HG02642 (cell line): ENCODE data around the gene MTHFD1.

Experiments
- ATAC-seq: cut with Tn5 transposase; IDR thresholded peaks from one replicate; pipeline ENCODE4 v1.9.1; 2021; ENCODE audit warnings: mild to moderate bottlenecking; ENCODE audit not compliant: unreplicated experiment, poor library complexity

The MTHFD1 gene

DNA sequence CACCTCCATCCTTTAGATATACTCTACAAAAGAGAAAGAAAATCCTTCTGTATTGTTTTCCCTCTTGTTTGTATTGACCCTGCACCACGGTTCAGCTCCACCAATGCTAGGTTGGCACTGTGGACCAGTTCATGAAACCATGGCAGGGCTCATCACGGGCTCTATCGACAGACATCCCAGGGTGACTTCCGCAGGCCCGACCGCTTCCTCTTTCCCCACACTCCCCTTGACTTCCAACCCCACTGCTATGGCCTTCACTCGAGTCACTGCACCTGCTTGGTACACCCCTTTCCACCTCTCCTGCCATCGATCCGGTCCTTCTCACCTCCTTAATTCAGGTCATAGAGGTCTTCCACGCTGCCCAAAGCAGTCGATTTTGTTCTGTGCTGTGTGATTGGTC, 56.0 kb downstream of the MTHFD1 start:
- ATAC-seq = no peak

DNA sequence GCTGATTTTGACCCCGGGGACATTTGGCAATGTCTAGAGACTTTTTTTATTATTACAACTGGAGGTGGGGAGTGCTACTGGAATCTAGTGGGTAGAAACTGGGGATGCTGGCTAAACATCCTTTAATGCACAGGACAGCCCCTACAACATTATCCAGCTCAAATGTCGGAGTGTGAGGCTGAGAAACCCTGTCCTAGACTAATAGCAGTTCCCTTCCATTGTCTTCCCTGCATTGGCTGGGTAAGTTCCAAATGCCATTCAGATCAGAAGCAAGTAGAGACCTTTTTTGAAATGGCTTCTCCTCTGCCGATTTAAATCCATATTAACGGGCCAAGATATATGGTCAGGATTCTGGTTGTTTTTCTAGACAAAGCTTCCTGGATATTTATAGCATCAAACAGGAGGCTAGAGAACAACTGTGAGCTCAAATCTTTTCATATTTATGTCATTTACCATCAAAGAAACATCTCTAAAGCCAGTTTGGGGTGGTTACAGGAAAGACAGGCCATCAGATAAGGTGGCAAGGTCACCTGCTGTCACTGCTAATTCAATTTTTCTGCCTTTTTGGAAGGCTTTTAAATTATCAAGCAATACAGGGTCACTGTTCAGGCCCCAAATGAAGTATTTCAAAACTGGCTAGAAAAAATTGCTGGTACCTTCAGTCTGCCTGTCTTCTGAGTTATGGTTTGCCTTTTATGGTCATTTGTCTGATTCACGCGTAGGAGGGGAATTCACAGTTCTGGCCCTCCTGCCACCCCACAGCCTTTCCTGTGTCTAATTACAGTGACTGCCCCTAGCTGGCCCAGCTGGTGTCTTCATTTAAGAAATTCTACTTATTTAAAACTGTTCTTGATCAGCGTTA, 57.1 kb downstream of the MTHFD1 start:
- peak; percentile 91 for ATAC-seq

DNA sequence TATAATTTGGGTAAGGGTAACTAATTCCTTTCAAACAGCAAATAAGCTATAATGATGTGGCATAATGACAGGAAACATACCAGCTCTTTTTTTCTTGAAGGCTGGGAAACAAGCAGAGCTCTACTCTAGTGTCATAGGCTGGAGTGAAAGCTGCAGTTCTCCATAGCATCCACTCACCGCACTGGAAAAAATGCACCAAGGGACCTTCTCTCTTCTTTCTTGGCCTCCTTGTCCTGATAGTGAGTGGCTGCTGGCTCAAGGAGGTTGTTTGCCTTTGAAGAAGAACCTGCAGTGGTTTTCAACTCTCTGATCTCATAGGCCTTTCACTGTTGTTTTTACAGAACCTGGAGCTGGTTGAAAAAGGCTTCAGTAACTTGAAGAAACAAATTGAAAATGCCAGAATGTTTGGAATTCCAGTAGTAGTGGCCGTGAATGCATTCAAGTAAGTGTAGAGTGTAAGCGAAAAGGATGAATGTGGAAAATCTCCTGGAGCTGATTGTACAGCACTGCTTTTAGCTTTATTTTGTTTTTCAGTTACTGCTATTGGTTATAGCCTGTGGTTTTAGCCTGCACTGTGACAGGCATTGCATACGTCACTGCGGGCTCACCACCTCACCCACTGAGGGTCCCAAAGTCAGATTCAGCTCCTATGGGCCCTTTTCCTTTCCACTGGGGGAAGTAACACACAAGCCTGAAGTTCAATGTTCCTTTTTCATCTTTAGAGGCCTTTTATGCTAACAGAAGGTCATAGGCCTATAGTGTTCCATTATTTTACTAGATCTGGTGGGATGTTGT, 59.9 kb downstream of the MTHFD1 start:
- ATAC-seq = no peak

DNA sequence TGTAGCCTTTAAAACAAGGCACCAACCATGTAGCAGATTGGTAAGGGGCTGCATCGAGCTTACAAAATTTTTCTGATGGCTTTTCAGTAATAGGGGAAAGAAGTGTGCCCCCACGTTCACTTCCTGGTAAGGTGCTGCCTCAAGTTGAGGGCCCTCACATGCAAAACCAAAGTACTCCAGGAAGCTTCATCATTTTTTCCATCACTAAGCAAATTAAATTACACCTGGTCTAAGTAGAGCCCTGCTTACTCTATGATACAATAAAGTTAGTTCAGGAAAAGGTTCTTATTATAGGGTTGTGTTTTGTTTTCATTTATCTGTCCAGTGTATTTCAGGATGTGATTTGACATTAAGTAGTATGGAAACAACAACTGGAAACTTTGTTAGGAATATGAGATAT, 62.1 kb downstream of the MTHFD1 start:
- ATAC-seq = no peak

DNA sequence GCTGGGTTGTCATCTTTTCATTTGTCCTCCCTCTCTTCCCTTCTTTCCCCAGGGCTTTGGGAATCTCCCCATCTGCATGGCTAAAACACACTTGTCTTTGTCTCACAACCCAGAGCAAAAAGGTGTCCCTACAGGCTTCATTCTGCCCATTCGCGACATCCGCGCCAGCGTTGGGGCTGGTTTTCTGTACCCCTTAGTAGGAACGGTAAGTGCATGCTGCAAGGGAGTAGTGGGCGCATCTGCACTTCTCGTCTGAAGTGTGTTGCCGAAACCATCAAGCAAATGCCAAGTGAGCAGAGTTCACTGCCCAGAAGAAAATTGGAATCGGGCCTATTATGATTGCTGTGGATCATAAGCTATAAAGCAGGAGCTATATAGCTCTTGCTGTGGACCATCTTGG, 66.5 kb downstream of the MTHFD1 start:
- ATAC-seq = no peak

DNA sequence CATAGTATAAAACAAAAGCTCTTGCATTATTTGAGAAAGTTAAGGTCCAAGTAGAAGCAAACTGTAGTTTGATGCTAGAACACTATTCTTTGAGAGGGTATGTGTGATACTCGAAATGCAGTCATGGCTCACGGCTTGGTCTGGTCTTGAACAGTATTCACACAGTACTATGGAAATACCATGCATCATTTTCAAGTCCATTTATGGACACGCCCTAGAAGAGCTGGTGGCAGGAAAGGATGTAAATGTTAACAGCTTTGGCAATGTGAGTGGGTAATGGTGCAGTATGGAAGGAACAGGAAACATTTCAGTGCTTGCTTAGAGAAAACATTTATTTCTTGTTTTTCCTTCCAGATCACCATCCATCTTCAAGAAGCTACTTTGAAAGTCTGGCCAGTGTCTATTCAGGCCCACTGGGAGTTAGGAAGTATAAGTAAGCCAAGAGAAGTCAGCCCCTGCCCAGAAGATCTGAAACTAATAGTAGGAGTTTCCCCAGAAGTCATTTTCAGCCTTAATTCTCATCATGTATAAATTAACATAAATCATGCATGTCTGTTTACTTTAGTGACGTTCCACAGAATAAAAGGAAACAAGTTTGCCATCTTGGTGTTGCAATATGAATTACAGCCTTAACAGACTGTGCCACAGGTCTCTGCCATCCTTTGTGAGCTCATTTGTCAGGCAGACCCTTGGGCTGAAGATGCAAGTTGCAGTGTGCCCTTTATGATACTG, 71.4 kb downstream of the MTHFD1 start:
- ATAC-seq = no peak

DNA sequence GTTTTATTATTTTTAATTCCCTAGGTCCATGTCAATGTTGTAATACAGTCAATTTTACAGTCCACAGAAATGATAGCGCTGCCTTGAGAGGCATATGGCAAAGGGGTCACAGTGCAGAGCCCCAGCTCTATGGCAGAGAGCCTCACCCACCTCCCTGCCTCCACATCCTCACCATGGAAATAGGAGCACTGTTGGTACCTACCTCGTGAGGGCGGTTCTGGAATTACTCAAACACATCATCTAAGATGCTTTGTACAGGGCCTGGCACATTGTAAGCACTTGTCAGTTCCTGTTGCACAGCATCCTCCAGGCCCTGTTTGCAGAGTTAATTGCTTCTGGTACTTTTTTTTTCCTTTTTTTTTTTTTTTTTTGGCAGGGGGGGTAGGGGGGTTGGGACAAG, 73.1 kb downstream of the MTHFD1 start:
- no peak for ATAC-seq

DNA sequence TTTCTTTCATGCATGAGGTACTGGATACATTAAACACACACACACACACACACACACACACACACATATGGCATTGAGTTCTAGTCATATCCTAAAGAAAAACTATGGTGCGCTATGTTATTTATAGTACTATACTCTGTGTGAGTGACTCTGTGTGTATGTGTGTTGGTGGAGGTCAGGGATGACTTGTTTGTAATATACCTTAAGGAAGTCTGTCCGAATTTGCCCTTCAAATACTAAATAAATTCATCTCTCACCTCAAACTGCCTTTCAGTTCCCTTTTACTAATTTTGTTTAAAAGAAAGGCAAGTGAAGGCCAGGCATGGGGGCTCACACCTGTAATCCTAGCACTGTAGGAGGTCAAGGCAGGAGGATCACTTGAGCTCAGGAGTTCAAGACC, 75.0 kb downstream of the MTHFD1 start:
- no peak for ATAC-seq

DNA sequence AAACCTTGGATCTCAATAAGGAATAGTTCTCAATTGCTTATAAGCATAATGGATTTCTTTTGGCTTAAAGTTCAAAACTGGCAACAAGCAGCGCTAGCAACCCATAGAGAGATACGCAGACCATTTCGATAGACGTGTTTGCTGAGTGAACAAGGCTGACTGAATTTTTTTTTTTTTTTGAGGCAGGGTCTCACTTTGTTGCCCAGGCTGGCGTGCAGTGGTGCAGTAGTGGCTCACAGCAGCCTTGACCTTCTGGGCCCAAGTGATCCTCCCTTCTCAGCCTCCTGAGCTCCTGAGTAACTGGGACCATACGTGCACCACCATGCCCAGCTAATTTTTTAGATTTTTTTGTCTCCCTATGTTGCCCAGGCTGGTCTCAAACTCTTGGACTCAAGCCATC, 75.7 kb downstream of the MTHFD1 start:
- ATAC-seq = no peak

DNA sequence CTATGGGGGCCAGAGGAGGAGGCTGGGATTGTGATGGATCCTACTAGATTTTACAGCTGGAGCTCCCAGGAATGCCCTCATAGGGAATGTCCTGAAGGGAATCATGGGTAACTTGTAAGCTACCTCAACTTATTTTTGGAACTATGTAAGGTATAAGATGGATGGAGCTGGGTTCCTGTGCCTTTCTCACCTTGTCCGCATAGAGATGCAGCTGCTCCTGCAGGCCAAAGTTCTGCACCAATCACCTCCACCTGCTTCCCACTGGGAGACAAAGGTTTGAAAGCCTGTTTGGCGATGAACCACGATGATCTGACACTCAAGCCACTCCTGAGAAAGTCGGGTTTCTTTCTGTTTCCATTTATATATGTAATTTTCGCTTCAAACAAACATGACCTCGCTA, 76.5 kb downstream of the MTHFD1 start:
- no peak for ATAC-seq

DNA sequence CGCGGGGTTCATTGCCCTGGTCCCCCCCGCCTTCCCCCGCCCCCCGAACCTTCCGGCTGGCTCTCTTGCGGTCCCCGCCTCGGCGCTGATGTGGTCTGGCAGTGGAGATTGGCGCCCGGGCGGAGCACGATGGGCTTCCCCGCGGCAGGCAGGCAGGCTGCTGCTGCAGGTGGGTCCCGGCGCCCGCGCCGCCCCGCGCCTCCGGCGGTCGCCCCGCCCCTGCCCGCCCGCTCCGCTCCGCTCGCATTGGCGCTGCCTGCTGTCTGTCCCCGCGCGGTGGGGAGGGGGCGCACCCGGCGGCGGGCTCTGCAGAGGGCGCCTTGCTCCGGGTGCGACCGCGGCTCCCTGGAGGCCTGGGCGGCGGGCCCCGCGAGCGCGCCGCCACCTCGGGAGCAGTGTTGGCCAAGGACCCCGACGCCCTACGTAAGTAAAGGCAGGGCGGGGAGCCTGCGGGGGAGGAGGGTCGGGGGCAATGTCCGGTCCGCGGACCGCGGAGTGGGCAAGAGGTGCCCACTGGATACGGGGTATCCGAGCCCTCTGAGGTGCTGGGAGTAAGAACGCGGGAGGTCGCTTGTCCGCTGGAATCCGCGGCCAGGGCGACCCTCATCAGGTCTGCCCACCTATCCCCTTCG, 77.2 kb downstream of the MTHFD1 start, which contains the start of gene AKAP5:
Gene AKAP5 (plus strand): TSS at position 309 of the 632 bp plus-strand sequence. CDS start 2,896 bp downstream, outside the sequence.
- peak; percentile 85 for ATAC-seq

DNA sequence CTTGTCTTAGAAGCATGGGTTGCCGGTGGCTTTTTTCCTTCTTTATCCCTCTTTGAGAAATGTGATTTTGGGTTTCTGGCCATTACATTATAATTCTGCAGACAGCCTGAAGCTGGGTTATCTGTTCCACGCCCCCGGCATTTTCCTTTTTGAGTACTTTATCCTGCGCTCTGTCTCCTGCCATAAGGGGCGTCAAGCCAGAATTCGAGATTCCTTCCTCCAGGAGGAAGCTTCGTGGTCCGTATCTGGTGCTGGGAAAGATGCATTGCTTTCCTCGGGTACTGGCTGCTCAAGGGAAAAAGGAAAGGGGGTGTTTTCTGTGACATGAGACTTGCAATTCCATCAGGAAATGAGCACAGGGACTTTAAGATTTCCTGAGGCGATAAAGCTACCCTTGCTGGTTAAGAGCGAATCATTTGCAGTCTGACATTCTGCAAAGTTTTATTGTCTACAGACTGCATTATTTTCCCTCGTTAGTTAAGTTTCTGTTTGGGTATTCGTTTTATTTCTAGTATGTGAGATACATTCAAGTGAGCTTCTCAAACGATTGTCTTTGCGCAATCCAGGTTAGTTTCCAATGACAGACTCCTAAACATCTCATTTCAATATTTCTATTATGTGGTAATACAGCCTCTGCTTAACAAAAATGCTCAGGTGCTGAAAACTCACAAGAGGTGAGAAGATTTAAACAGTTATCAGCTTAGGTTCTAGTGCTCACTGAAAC, 77.8 kb downstream of the MTHFD1 start:
- ATAC-seq = peak; percentile 13

DNA sequence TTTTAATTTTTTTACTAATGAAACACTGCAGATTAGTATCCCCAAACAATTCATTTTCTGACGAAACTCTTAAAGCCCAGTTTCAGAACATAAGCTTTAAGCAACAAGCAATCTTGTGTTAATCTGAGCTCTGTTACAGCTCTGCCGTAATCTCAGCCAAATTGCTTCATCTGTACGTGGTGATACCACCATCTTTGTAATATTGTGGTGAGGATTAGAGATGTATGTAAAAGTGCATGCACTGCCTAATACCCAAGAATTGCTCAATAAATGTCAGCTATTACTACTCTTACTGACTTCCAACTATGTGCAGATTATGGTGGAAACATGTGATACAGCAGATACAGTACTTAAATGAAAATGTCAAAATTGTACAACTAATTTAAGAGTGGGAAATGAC, 78.9 kb downstream of the MTHFD1 start:
- no peak for ATAC-seq

DNA sequence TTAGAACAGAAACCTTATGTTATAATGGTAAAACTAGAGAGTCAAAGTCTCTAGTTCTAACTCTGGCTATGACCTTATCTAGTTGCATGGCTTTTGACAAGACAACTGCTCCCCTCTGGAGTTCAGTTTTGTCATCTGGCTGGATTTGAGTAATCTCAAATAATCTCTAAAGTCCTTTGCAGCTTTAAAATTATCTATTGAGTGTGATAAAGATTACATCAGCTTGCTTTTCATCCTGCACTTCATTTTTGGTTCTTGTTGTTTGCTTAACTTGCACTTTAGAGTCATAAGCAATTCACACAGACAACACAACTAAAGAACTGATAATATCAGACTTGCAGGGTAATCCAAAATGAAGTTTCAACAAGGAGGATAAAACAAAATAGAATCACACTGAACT, 79.4 kb downstream of the MTHFD1 start:
- no peak for ATAC-seq

DNA sequence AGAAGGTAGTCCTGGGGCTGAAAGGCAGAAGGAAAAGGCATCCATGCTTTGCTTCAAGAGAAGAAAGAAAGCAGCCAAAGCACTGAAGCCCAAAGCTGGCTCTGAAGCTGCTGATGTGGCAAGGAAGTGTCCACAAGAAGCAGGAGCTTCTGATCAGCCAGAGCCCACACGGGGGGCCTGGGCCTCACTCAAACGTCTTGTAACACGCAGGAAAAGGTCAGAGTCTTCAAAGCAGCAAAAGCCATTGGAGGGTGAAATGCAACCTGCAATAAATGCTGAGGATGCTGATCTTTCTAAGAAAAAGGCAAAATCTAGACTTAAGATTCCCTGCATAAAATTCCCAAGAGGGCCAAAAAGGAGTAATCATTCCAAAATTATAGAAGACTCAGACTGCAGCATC, 80.3 kb downstream of the MTHFD1 start:
- ATAC-seq = no peak

DNA sequence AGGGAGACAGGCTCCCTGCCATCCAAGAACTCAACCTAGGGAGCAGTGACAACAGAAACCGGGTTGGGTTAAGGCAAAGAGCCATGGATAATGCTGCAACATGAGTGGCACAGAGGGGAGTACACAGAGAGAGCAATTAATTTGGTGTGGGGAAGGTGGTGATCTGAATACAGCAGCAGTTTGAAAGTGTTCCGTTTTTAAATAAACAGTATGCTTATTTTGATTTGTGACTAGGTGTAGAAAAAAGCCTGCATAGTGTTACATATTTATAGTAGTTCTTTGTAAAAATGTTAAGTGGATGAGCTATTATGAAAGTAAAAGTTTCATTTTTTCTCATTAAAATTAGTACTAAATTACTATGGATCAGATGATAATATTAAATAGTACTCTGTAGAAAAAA, 85.9 kb downstream of the MTHFD1 start:
- no peak for ATAC-seq

DNA sequence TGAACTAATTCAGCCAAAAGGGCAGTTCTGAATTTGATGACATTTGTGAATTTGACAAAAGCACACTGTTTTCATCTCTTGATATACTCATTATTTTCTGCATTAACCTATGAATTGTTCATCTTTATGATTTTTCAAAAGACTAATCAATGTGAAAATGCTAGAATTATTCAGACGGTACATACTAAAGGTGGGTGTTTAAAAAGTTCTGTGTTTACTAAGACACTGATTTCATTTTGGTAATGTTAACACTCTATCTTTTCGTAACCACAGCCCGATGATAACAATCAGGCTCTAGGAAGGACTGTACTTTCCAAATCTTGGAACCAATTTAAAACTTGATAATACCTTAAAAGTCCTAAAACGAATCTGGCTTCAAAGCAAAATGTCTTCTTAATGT, 86.5 kb downstream of the MTHFD1 start:
- ATAC-seq = no peak

DNA sequence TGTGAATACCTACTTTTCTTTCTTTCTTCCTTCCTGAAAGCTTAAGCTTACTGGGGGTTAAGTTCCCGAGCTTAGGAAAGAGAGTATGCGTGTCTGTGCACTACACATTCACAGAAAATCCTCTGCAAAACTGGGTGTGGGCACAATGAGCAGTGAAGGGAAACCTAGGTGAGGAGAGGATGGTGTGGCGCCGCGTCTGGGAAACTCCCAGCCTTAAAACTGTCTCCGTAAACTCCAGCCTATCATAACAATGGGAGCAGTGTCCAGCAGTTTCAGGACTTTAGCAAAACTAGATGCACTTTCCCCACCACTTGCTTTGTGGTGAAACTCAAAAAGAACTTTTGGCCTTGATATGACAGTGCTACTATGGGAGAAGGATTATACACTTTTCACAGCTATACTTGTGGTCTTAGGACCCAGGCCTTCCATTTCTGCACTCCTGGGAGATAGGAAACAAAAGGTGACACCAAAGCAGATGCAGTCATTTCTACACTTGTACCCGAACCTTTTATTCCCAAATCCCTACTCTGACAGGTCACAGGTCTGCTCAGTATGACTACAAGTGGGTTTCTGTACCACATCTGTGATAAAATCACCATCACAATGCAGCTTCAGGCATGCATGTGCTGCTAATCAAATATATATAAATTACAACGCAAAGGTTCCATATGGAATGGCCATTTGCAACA, 87.6 kb downstream of the MTHFD1 start:
- no peak for ATAC-seq

DNA sequence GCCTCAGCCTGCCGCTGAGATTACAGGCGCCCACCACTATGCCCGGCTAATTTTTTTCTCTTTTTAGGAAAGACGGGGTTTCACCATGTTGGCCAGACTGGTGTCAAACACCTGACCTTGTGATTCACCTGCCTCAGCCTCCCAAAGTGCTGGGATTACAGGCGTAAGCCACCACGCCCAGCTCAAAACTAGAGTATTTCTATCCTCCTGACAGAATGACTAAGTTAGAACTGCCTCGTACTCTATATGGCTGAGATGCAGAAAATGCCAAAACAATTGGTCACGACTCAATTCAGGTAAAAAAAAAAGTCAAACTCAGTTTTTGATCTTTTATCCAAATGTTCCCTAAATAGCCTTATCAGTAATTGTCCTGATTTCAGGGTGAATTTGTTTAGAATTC, 88.3 kb downstream of the MTHFD1 start:
- no peak for ATAC-seq
